Activated CD4-positive, alpha-beta T cell treated with anti-CD3 and anti-CD28 coated beads, Interleukin-2, amount 50 U/mL, for 1 hour (primary cell): Measurements from ENCODE around the gene SC5D.

ENCODE experiments used
- DNase-seq: peaks from one replicate; pipeline ENCODE4 v3.0.0-alpha.2; 2020

SC5D gene, protein sequence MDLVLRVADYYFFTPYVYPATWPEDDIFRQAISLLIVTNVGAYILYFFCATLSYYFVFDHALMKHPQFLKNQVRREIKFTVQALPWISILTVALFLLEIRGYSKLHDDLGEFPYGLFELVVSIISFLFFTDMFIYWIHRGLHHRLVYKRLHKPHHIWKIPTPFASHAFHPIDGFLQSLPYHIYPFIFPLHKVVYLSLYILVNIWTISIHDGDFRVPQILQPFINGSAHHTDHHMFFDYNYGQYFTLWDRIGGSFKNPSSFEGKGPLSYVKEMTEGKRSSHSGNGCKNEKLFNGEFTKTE

DNA sequence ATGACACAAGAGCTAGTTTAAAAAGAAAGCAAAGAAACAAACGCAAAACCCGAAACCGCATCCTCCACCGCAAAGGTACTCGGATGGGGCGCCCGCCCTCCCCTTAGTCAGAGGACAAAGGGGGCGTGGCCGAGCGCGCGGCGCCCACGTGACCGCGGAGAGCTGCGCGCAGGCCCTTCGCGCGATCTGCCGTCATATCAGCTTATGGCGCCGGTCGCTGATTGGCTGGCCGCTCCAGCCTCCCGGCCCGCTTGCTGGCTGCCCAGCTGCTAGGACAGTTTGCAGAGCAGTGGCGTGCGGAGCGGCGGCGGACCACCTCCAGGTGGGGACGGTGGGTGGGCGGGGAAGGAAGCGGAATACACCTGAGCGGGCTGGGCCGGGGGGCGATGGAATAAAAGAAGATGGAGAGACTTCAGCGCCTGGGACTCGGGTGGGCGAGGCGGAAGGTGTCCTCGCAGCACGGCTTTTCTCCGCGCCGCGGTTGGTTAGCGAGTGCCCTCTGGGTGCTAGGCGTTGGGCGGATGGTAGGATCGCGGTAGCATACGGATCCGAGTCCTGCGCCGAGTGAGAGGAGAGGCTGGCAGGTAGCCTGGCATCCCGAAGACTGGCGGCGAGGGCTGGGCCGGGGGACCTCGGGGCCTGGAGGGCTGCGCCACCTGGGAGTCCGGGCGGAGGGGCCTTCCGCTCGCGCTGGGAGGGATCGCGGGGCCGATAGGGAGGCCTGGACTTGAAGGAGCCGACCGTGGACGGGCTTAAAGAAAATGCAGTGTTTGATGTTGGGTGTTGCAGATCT is at the start of gene SC5D:
SC5D (plus strand) TSS at position 277 of the 793 bp plus-strand sequence. CDS start 10,605 bp downstream, outside the sequence.
- DNase-seq, result peak; percentile 95

DNA sequence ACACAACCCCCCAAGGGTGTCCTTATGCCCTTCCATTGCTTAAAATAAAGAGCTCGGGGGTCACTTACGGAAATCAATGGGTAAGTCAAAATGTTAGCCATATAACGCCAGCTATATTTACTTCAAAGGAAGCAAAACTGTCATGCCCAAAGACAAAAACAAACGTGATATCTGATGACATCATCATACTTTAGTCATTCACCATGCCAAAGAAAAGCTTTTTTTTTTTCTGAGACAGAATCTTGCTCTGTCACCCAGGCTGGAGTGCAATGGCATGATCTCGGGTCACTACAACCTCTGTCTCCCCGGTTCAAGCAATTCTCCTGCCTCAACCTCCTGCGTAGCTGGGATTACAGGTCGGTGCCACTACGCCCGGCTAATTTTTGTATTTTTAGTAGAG is 47.7 kb upstream of the SC5D start:
- DNase-seq, result no peak

DNA sequence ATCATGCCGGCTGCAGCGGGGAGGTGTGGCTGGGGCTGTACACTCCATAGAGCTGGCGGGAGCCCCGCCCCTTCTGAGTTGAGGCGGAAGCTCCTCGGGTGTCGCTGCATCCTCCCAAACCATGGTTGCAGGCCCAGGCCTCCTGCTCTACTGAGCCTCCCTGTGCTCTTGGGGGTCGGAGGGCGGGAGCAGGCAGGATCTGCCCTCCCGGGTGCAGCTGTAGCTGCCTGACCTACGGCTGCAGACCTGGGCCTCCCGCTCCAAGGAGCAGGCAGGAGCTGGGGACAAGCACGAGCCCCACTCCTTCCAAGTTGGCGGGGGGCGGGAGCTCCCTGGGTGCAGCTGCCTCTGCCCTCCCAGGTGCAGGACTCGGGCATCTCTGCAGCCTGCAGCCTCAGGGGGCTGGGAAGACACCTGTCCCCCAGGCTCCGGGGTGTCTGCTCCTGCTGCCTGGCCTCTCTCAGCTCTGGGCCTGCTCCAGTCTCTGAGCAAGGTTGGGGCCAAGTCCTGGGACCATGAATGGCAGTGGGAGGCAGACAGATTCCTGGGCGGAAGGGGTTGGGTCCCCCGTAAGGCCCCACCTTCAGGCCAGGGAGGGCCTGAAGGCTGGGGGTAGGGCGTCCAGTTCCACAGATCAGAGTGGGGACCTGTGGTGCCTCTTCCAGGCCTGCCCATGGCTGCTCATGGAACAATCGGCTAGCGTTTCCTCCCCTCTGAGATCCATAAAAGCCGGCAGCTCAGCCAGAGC is 46.4 kb upstream of the SC5D start:
- DNase-seq, result no peak

DNA sequence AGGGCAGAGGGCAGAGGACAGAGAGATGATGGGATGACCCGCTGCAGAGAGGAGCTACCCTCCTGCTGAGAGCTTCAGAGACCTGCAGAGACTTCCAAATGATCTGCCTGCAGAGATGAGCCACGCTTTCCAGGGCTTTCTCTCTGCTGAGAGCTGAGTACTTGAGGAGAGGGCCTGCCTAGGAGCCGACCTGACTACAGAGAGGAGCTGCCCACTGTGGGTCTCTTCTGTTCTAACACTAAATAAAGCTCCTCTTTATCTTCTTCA is 45.9 kb upstream of the SC5D start:
- no peak for DNase-seq

DNA sequence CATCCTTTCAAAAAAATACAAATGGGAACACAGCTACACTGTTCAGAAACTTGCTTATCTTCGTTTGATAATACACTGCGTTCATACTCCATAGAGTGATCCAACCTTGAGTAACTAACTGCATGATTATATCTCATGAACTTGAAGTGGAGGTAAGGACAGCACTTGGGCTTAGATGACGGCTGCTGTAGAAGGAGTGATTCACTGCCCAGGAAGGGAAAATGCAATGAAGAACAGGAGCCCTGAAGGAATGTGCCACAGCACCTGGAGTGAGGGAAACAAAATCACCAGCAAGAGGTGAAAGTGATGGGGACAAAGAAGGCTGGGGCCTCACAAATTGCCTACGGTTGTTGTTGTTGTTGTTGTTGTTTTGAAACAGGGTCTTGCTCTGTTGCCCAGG is 44.1 kb upstream of the SC5D start:
- DNase-seq, result no peak

DNA sequence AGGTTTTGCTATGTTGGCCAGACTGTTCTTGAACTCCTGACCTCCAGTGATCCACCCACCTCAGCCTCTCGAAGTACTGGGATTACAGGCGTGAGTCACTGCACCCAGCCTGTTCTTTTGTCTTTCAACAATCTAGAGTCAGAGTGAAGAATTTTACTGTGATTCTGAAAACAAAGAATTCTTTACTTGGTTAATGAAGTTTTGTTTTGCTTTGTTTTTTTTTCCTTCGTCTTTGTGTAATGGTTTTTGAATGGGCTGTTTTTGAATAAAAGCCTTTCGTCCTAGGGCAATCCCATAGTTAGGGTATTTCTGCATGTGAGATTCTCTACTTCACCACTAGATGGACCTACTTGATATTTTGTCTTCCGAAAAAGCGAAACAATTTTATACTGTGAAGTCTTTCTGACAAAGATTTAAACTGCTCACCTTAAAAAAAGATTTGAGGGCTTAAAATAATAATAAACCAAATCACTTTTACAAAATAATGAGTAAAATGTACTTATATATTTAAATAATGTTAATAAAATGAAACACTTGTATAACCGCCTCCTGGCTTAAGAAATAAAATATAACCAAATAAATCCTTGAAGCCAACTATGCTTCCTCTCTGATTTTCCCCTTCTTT is 43.4 kb upstream of the SC5D start:
- DNase-seq, result no peak

DNA sequence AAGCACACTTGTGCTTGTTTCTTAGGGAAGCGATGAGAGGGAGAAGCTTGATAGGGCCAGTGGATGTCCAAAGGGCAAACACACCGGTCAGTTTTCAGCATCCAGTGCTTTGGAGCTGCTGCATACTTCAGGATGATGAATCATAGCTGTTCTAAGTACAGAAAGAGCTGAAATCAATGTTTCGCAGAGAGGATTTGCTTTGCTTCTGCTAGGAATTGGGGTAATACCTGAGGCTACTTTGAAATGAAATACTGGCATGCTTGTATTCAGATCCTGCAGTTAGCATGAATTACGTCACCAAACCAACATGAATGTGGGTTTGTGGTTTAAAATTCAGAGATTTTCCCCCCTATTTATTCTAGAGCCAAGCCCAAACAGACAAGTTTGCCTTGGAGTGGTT is 41.7 kb upstream of the SC5D start:
- DNase-seq, result no peak

DNA sequence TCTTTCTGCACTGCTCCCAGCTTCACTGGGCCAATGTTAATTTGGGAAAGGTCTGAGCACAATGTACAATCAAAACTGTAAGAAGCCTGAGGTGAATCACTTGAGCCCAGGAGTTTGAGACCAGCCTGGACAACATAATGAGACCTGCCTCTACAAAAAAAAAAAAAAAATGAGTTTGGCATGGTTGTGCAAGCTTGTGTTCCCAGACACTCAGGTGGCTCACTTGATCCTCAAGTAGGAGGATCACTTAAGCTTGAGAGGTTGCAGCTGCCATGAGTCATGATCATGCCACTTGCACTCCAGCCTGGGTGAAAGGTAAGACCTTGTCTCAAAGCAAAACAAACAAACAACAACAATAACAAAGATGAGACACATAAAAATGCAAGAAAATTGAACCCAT is 38.6 kb upstream of the SC5D start:
- no peak for DNase-seq

DNA sequence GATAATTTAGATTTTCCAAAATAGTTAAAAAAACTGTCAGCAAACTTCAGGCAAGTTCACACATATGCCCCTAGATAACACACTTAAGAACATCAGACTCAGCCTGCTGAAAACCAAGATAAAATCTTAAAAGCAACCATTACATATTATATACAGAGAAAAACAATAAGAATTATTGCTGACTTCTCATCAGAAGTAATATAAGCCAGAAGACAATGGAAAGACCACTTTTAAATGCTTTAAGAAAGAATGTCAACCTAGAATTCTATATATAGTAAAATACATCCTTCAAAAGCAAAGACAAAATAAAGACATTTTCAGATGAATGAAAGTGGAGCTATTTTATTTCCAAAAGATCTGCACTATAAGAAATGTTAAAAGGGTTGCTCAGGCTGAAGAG is 37.8 kb upstream of the SC5D start:
- DNase-seq, result no peak

DNA sequence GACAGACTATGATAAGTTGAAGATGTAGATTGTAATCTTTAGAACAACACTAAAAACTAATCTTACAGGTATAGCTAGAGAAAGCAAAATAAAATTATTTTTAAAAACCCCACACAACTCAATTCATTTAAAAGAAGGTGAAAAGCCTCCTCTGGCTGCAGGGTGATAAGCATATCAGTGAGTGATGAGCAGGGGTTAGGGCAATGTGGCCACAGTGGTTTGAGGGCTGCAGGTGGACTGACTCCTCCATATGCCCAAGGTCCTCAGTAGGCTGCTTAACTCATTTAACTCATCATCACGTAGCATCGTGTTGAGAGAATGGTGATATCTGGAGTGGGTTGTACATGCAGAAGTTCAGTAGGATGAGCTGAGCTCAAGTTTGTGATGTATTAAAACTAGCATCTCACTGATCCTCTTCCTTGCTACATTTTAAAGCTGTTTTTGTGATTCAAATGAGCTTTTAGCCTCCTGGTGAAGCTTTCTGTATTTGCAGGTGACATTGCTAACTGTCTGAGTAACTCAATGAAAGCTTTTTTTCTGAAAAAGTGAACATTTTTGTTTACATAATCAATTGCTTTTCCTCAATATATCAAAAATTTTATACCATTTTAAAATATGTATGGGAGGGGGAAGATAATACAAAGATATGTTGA is 37.0 kb upstream of the SC5D start:
- DNase-seq, result no peak

DNA sequence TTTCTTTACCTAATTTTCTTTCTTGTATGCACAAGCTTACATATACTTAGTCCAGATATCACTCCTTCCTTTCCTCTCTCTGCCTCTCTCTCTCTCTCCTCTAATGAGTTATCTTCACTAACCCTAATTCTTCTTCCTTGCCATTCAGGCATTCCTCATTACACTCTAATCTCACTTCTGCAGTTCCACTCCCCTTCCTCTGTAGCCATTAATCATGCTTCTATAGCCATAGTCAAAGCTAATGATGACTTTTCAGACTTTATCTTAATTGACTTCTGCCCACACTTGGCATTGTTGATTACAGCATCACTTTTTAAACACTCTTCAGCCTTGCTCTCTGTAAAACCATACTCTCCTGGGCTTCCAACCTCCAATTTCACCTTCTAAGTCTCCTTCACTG is 35.3 kb upstream of the SC5D start:
- no peak for DNase-seq

DNA sequence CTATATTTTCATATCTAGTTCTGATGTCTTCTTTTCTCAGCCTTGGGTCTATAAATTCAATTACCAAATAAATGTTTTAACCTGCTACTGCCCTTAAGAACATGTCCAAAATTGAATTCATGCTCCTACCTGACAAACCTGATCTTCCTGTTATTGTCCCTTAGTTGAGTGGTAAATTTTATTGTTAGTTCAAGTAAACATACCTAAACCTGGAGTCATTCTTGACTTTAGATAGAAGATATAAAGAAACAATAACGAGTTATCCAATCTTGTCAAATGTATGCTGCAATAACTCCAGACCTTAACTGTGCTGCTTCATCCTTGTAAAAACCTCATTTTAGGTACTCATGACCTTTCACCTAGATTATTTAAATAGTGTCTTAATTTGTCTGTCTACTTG is 34.6 kb upstream of the SC5D start:
- no peak for DNase-seq

DNA sequence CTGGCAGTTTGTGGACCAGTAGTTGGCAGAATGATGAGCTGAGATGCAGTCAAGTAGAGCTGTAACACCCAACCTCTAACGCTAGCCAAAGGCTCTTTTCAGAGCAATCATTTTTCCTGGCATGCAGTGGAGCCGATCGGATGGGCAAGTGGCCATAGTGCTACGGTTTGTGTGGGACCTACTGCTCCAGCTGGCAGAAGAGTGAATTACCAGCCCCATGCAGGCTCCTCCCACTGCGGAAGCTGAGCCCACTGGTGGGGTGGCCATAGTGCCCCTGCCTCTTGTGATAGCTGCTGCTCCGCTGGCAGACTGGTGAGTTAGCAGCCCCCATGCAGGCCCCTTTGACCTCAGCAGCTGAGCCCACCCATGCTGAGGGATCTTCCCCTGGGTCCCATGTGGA is 27.0 kb upstream of the SC5D start:
- DNase-seq, result no peak

DNA sequence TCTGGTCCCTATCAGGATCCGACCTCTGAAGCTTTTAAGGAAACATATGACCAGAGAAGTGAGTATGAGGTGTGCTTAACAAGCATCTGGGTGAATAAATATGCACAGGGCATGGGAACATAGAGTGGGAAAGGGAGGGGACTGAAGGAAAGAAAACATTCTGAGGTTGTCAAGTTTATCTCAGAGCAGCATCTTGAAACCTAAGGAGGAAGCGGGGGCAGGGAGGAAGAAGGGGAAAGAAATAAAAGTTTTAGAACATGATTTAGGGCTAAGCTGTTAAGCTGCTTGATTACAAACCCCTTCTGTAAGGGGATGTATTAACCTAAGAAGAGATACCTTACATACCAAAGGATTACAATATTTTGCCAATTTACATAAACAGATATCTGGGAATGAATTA is 24.0 kb upstream of the SC5D start:
- no peak for DNase-seq

DNA sequence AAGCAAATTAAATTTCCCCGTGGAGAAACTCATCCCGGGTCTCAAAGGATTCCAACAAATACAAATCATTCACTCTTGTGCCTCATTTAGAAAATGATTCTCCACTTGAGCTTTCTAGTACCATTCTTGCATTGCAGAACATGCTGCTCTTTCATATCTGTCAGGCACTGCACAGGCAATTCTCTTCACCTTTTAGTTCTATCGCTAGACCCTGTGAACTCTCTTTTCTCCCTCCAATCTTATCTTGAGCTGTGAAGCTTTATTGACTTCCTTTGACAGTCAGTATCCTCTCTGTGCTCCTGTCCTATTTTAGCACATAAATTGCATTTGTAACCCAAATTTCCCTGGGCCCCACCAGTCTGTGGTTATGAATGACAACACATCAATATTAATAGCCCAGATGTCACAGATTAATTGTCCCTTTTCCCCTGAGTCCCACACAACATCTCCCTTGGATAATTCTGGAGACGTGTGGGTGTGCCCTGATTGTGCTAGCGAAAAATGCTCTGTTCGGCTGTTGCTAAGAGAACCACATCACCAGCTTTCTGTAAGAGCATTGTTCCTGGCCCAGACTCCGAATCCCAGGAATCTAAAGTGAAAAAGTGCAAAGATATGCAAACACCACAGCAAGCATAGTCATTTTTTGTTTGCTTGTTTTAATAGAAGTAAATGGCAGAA is 22.4 kb upstream of the SC5D start:
- no peak for DNase-seq

DNA sequence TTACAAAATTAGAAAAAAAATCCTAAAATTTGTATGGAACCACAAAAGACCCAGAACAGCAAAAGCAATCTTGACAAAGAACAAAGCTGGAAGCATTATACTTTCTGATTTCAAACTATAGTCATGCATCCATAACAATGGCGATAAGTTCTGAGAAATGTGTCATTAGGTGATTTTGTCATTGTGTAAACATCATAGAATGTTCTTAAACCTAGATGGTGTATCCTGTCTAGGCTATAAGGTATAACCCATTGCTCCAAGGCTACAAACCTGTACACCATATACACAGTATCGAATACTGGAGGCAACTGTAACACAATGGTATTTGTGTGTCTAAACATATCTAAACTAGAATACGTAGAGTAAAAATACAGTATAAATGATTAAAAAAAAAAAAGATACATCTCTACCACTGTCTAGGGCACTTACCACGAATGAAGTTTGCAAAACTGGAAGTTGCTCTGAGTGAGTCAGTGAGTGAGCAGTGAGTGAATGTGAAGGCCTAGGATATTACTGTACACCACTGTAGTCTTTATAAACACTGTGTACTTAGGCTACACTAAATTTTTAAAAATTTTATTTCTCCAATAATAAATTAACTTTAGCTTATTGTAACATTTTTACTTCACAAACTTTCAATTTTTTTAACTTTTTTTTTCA is 18.1 kb upstream of the SC5D start:
- DNase-seq, result no peak

DNA sequence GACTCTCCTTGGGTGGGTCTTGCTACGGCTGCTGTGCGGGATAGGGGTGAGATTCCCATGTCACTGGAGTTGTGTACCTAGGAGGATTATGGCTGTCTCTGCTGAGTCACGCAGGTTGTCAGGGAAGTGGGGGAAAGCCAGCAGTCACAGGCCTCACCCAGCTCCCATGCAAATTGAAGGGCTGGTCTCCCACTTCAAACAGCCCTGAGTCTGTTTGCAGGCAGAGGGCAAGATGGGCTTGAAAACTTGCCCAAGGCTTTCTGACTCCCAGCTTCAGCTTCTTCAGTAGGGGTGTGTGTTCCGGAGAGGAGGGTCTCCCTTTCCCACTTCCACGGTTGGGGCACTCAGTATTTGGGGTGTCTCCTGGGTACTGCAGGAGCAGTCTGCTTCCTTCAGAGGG is 10.9 kb upstream of the SC5D start:
- DNase-seq, result no peak

DNA sequence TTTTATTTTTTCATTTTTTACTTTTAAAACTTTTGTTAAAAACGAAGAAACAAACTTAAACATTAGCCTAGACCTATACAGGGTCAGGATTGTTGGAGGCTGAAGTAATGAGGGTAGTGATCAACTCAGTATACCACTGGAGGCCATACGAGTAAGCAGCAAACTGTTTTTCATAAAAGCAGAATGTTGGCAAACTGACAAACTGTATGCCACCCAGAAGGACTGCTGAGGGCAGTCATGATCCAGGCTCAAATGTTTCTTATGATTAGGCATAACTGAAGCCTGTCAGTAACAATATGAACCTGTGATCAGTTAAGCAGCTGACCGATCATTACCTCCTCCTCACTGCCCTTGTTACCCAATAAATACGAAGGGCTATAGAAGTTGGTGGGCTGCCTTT is 10.2 kb upstream of the SC5D start:
- DNase-seq, result no peak

DNA sequence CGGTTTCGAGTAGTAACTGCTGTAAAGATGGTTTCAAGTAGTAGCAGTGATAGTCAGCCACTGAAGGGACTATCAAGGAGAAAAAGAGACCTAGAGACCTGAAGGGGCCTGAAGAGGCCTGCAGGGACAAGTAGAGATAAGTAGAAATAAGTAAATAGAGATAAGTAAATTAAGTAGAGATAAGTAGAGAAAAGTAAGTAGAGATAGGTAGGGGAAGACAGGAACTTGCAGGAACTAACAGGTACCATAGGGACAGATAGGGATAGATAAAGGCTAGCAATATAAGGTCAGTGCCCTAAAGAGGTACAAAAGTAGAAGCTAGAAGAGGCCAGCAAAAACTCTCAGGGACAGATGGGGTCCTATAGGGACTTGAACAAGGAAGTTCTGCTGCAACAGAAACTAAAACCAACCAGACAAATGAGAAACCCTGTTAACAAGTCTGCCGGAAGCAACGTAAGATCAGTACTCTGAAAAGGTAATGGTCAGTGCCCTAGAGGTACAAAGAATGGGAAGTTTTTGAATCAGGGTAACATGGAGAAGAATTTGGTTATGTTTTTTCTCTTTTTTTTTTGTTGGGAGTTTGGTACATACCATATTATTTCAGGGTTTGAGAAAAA is 9.6 kb upstream of the SC5D start:
- no peak for DNase-seq

DNA sequence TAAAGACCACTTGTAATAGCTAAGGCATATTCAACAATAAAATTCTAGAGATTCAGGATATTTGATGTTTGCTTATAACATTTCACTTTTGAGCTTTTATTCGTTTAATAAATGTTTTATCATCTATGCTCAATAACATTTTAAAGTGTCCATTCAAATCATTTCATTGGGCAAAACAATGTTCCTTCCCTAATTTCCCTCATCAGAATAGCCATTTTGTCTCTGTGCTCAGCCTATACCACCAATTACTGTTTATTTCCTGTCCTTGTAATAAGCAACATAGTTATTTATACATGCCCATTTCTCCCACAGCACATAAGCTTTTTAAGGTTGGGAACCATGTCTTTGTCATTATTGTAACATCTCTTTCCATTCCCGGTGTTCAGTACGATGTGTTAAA is 1.3 kb upstream of the SC5D start:
- DNase-seq, result no peak

DNA sequence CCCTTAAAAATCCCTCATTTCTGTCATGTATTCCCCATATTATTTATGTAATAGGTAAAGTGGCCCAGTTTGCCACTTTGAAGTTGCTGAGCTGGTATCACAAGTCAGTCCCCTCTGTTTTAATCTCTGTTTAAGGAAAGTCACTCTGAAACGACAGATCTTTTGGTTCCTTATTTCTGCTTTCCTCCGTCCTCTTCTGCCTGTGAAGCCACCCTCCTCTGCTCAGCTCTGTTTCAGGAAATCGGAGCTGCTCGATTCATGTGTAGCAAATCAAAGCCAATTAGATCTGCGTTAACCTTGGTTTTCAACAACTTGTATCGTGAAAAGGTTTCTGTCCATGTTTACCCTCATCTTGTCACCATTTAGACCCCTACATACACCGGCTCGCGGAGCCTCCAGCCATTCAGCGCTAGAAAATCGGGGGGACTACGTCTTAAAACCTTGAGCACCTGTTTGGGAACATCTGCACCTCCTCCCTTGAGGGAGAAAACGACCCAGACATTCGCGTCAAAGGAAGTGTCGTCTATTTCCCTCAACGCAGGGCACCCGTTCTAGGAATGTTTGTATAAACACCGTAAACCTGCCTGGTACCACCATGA is 576 bp upstream of the SC5D start:
- DNase-seq, result no peak
